ENCODE results near the gene YWHAG.
"Not testable (repeated sequence)": the region's sequence is repeated elsewhere in the genome, so short reads cannot be mapped to it uniquely, and the experiment has no call there.

Gene YWHAG

DNA sequence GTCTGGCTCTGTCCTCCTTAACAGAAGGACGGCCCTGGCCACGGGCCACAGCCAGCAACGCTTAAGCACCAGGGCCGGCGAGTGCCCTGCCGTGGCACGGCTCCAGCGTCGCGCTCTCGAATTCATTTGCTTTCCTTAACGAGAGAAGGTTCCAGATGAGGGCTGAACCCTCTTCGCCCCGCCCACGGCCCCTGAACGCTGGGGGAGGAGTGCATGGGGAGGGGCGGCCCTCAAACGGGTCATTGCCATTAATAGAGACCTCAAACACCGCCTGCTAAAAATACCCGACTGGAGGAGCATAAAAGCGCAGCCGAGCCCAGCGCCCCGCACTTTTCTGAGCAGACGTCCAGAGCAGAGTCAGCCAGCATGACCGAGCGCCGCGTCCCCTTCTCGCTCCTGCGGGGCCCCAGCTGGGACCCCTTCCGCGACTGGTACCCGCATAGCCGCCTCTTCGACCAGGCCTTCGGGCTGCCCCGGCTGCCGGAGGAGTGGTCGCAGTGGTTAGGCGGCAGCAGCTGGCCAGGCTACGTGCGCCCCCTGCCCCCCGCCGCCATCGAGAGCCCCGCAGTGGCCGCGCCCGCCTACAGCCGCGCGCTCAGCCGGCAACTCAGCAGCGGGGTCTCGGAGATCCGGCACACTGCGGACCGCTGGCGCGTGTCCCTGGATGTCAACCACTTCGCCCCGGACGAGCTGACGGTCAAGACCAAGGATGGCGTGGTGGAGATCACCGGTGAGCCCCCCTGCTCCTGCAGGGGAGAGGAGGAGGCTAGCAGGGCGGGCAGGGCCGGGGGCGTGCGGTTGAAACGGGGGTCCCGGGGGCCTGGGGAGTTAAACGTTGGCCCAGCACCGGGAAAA lies 56.2 kb downstream of the YWHAG start, which contains the start of gene HSPB1:
Gene HSPB1, plus strand, starts transcription at position 327 of the 855 bp plus-strand sequence. Its CDS starts 40 bp downstream, at position 367.
- H3K27ac ChIP-seq: peak within 1 kb of the TSS; percentile 94
- peak; percentile 80 for DNase-seq (ENCODE audit: low read depth, low spot score)

- DNase-seq (ENCODE audit: low read depth, low spot score): no peak
- peak overlapping the region; percentile 94 for H3K27ac ChIP-seq
Measured at GRCh38 chr7:76301000-76301399, 57.8 kb downstream of the YWHAG start.

GRCh38 chr7:76300166-76300731 lies 58.5 kb downstream of the YWHAG start:
- DNase-seq (ENCODE audit: low read depth, low spot score): peak; percentile 96
- H3K27ac ChIP-seq: peak overlapping the region; percentile 94

- H3K27ac ChIP-seq: peak overlapping the region; percentile 99
- peak; percentile 99 for DNase-seq (ENCODE audit: low read depth, low spot score)
Measured at GRCh38 chr7:76296743-76297740, 61.7 kb downstream of the YWHAG start.

- H3K27ac ChIP-seq: peak overlapping the region; percentile 99
- peak; percentile 91 for DNase-seq (ENCODE audit: low read depth, low spot score)
Measured at GRCh38 chr7:76294344-76295024, 64.3 kb downstream of the YWHAG start.

- DNase-seq (ENCODE audit: low read depth, low spot score): no peak
- H3K27ac ChIP-seq: peak overlapping the region; percentile 99
Measured at GRCh38 chr7:76293407-76293901, 65.3 kb downstream of the YWHAG start.

- H3K27ac ChIP-seq: peak overlapping the region; percentile 99
- DNase-seq (ENCODE audit: low read depth, low spot score): not testable (repeated sequence)
Measured at GRCh38 chr7:76292911-76293310, 65.9 kb downstream of the YWHAG start.

DNA sequence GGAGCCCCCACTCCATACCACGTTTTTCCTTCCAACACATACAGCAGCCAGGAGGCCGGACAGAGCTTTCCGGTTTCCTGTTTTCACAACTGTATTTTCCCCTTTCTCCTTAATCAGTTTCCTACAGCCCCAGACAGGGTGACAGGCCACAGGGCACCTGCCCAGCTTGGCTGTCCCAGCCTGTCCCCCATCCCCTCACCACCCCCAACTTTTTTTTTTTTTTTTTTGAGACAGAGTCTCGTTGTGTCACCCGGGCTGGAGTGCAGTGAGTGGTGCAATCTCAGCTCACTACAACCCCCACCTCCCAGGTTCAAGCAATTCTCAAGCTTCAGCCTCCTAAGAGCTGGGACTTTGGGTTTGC lies 66.6 kb downstream of the YWHAG start:
- peak overlapping the region; percentile 99 for H3K27ac ChIP-seq
- no peak for DNase-seq (ENCODE audit: low read depth, low spot score)

GRCh38 chr7:76291351-76292212 lies 67.2 kb downstream of the YWHAG start:
- DNase-seq (ENCODE audit: low read depth, low spot score): peak; percentile 95
- peak overlapping the region; percentile 99 for H3K27ac ChIP-seq

- not testable (repeated sequence) for DNase-seq (ENCODE audit: low read depth, low spot score)
- peak overlapping the region; percentile 99 for H3K27ac ChIP-seq
Measured at GRCh38 chr7:76290847-76291350, 67.9 kb downstream of the YWHAG start.

DNA sequence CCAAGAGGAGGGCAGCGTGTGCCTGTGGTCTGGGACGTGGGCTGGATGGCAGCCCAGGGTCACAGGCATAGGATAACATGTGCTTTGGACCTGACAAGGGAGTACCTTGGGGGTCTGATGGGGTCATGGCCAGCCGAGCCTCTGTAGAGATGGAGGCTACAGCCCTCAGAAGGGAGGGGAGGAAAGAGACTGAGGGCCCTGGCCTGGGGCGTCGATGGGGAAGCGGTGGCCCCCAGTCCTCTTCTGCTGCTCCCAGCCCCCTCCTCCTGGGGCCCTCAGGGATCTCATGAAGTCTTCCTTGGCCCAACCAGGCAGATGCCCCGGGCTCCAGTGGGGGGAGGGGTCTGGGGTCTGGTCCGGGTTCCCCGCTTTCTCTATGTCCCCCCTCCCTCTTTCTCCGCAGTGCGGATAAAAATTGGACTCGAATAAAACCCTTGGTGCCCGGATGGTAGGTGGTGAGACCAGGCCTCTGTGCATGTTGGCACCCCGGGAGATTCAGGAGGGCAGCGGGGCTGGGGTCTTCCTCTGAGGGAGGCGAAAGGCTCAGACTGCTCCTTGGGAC lies 71.9 kb downstream of the YWHAG start:
- DNase-seq (ENCODE audit: low read depth, low spot score): no peak
- no peak overlapping the region for H3K27ac ChIP-seq

- DNase-seq (ENCODE audit: low read depth, low spot score): no peak
- no peak overlapping the region for H3K27ac ChIP-seq
Measured at GRCh38 chr7:76285604-76286374, 73.0 kb downstream of the YWHAG start.

GRCh38 chr7:76283254-76284159 lies 75.3 kb downstream of the YWHAG start:
- DNase-seq (ENCODE audit: low read depth, low spot score): no peak
- no peak overlapping the region for H3K27ac ChIP-seq

- no peak for DNase-seq (ENCODE audit: low read depth, low spot score)
- no peak overlapping the region for H3K27ac ChIP-seq
Measured at GRCh38 chr7:76282344-76283253, 76.2 kb downstream of the YWHAG start.

DNA sequence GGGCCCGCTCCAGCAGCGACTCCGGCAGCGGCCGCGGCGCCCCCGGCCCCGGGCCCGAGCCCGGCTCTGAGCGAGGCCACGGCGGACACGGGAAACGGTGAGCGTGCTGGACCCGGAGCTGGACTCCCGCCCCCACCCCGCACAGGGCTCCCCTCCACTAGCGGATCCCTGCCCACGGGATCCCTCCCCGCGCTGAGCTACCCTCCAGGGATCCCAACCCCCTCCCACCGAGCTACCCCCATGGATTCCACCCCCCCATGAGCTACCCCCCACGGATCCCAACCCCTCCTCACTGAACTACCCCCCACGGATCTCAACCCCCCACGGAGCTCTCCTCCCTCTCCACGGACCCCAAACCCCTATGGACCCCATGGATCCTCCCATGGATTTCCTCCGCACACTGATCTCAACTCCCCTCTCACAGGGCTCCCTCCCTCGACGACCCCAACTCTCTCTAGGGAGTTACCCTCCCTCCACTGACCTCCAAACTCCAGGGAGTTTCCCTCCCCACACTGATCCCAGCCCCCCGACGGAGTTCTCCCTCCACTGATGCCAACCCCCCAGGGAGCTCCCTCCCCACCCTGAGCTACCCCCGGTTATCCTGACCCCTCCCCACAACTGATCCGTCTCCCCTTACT lies 77.0 kb downstream of the YWHAG start:
- no peak for DNase-seq (ENCODE audit: low read depth, low spot score)
- H3K27ac ChIP-seq: no peak overlapping the region
